Fibroblast of pulmonary artery (primary cell): ENCODE data around the gene HSCB.
"Not testable (repeated sequence)": the region's sequence is repeated elsewhere in the genome, so short reads cannot be mapped to it uniquely, and the experiment has no call there.

Experiments
- DNase-seq: peaks from one replicate; pipeline ENCODE4 v3.0.0-alpha.2; 2010; ENCODE audit warnings: low read depth
- H3K4me3 ChIP-seq: replicated peaks from 2 replicates; pipeline ENCODE4 v1.5.1; 2011; ENCODE audit warnings: low read depth, mild to moderate bottlenecking, control low read depth, low read length, moderate library complexity
- TF ChIP-seq, protein P1 (sequence below): IDR thresholded peaks from 2 replicates; pipeline ENCODE4 v1.5.1; 2011; ENCODE audit warnings: mild to moderate bottlenecking, control low read depth, low read length, inconsistent platforms; ENCODE audit errors: missing control alignments

Gene HSCB

DNA sequence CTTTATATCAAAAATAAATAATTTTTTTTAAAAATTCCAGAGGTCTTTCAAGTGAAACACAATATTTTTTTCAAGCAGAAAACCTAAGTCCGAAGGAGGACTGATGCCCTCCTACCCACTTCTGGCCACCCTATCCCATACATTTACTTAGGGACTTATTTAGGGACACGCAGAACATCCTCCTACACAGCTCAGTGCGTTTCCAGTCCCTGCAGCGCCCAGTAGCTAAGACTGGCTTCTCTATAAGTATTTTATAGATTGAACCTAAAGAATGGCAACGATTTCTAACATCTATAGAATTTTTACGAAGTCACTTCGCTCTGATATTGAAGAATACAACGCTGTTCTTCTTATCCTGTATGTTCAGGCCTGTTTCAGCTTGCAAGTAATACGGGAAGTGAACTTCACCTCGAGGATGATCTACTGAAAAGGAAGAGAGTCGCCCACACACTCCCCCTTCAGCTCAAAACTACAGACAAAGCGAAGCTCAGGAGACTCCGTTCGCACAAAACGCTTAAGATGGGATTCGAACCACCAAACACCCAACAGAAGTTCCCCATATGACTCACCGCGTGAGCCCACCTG, 547 bp upstream of the HSCB start:
- TF ChIP-seq, protein P1, sequence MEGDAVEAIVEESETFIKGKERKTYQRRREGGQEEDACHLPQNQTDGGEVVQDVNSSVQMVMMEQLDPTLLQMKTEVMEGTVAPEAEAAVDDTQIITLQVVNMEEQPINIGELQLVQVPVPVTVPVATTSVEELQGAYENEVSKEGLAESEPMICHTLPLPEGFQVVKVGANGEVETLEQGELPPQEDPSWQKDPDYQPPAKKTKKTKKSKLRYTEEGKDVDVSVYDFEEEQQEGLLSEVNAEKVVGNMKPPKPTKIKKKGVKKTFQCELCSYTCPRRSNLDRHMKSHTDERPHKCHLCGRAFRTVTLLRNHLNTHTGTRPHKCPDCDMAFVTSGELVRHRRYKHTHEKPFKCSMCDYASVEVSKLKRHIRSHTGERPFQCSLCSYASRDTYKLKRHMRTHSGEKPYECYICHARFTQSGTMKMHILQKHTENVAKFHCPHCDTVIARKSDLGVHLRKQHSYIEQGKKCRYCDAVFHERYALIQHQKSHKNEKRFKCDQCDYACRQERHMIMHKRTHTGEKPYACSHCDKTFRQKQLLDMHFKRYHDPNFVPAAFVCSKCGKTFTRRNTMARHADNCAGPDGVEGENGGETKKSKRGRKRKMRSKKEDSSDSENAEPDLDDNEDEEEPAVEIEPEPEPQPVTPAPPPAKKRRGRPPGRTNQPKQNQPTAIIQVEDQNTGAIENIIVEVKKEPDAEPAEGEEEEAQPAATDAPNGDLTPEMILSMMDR, result no peak
- peak overlapping the region; percentile 93 for H3K4me3 ChIP-seq
- DNase-seq, result no peak

GRCh38 chr22:28742562-28742962, 723 bp downstream of the HSCB start:
- DNase-seq, result no peak
- TF ChIP-seq, protein P1, result no peak
- peak overlapping the region; percentile 93 for H3K4me3 ChIP-seq

- DNase-seq, result no peak
- no peak overlapping the region for H3K4me3 ChIP-seq
- TF ChIP-seq, protein P1, result no peak
Measured at GRCh38 chr22:28743852-28744251, 2.0 kb downstream of the HSCB start.

DNA sequence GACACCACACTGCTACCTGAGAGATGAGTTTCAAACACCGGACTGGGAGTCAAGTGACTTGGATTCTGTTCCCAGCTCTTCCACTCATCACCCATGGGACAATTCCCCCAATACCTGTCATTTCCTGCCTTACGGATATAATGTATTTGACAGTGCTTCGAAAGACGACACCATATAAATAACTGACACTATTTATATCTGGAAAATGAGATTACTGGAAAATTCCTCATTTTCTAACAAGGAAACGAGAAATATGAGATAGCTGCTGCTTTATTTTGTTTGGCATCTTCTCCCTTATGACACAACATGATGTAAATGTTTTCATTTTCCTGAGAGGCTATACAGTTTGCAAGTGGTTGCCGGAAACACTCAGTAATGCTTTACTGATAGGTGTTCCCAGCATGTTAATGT, 8.6 kb downstream of the HSCB start:
- peak; percentile 88 for DNase-seq
- no peak overlapping the region for H3K4me3 ChIP-seq
- TF ChIP-seq, protein P1, result no peak

GRCh38 chr22:28754512-28754911, 12.7 kb downstream of the HSCB start:
- not testable (repeated sequence) for DNase-seq, H3K4me3 ChIP-seq

GRCh38 chr22:28759861-28760560, 18.2 kb downstream of the HSCB start:
- TF ChIP-seq, protein P1, result no peak
- DNase-seq, result no peak
- no peak overlapping the region for H3K4me3 ChIP-seq

- no peak for DNase-seq
- TF ChIP-seq, protein P1, result no peak
- H3K4me3 ChIP-seq, result no peak overlapping the region
Measured at GRCh38 chr22:28761449-28761755, 19.6 kb downstream of the HSCB start.

DNA sequence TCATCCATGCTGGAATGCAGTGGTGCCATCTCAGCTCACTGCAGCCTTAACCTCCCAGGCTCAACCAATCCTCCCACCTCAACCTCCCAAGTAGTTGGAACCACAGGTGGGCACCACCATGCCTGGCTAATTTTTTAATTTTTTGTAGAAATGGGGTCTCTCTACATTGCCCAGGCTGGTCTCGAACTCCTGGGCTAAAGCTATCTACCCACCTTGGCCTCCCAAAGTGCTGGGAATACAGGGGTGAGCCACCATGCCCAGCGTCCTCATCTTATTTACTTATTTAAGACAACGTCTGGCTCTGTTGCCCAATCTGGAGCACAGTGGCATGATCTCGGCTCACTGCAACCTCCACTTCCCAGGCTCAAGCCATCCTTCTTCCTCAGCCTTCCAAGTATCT, 20.2 kb downstream of the HSCB start:
- DNase-seq, H3K4me3 ChIP-seq: not testable (repeated sequence)
